NCI-H774 (cell line): Measurements from ENCODE around the gene MARK3.
"Not testable (repeated sequence)": the region's sequence is repeated elsewhere in the genome, so short reads cannot be mapped to it uniquely, and the experiment has no call there.

Experiments
- DNase-seq: peaks from one replicate; lab custom pipeline; 2025; lab: John Stamatoyannopoulos, UW

MARK3 gene

GRCh38 chr14:103514596-103515421, 129.6 kb downstream of the MARK3 start:
- no peak for DNase-seq

- no peak for DNase-seq
These were observed 131.4 kb downstream of the MARK3 start for GRCh38 chr14:103516426-103517173.

DNA sequence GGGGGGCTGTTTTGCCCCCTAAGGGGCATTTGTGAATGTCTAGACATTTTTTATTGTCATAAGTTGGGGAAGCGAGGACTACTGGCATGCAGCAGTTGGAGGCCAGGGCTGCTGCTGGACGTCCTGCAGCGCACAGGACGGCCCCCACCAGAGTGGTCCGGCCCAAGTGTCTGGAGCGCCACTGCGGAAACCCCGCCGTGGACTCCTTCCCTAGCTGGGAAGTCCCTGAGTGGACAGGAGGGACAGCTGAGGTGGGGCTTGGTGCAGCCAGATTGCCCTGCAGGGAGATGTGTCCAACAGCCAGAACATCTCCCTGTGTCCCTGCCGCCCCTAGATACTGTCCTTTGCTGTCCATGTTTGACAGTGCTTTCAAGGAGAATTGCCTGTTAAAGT, 132.0 kb downstream of the MARK3 start:
- DNase-seq: no peak

- DNase-seq: no peak
These were observed 132.7 kb downstream of the MARK3 start for GRCh38 chr14:103517721-103518421.

DNA sequence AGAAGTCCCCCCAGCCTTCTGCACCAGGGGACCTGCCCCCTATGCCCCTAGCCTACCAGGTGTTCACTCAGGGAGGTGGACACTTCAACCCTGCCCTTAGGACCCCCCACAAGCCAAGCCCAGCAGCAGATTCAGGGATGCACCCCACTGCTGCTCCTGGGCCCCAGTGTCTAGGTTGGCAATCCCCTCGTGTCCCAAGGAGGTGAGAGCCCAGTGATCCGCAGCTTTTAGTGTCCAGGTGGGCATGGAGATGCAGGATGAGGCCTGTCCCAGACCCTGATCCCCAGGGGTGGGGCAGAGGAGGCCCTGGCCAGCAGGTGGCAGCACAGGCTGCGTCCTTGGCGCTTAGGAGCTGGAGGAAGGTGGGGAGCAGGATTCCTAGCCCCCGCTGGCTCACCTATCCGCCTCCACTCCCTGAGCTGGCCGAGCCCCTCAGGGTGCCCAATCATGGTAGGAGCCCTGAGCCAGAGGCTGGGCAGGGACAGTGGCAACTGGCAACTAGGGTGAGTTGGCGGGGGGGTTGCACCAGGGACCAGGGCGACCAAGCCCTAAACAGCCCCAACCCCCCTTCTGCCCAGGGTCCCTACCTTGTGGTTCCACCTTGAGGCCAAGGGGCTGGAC, 133.3 kb downstream of the MARK3 start:
- peak; percentile 17 for DNase-seq

DNA sequence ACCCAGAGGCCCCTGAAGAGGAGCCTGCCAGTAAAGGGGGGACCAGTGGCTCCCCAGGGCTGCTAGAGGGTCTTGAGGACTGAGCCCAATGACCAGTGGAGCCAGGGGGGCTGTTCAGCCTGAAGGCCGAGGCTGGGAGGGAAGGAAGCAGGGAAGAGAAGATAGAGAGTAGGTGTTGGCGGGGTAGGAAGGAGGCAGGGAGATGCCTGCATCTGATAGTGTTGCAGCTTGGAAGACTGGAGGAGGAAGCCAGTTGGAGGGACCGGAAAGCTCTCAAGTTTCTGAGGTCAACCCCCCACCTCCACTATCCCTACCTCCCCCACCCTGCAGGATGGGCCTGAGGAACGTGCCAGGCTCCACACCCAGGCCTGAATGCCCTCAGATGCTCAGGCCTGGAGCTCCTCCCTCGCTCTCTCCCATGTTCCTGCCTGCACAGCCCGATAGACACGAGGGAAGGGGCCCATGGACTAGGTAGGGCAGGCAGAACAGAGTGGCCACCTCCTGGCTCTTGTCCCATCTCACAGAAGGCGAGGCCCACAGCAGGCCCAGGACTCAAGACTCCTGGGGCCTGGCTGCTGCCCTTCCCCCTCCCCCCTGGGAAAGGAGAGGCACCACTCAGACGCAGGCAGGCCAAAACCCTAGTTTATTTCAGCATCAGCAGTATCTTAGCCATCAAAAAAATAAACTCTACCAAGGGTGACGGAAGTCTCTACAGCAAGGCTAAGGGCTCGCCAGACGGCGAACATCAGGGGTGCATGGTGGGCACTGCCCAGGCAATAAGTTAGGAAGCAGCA, 134.0 kb downstream of the MARK3 start:
- no peak for DNase-seq

DNA sequence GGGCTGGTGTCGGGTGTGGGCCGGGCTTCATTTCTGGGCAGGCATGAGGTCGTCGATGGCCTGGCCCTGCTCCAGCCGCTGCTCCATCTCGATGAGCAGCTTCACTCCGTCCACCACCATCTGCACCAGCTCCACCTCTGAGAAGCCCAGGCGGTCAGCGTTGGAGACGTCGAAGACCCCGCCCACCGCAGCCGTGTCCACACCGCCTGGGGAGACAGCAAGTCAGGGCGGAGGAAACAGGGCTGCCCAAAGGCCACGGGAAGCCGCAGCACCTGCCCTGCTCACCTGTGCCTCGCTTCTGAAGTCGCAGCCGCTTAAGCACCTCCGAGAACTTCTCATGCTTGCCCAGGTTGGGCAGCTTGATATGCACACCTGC, 134.6 kb downstream of the MARK3 start:
- no peak for DNase-seq

- no peak for DNase-seq
These were observed 135.0 kb downstream of the MARK3 start for GRCh38 chr14:103520269-103520656.

DNA sequence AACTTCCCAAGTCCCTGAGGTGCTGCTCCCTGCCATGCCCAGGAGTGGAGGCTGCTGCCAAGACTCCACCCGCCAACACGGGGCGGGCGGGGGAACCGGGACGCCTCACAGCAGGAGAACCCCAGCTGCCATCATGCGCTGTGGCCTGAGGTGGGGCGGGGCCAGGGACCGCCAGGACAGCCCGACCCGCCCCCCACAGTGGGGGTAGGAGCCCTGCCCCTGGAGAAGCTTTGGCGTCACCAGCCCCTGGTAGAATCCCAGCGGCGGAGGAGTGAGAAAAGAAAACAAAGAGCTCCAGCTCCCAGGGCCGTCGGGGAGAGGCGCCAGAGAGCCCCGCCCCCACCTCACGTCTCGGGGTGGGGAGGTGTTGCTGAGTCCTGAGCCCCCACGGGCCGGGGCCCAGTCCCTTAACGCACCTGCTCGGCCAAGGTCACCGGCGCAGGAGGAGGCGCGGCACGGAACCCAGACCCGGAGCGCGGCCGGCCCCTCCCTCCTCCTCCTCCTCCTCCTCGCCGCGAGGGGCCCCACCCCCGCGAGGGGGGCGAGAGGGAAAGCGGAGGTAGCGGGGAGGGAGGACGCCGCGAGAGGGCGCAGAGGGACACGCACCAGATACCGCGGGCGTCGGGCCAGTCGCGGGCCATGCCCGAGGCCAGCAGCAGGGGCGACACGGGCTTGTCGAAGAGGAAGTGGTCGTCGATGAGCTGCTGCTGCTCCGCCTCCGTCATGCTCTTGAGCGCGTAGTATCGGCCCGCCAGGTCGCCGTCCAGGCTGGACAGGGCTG, 135.6 kb downstream of the MARK3 start:
- peak; percentile 70 for DNase-seq

DNA sequence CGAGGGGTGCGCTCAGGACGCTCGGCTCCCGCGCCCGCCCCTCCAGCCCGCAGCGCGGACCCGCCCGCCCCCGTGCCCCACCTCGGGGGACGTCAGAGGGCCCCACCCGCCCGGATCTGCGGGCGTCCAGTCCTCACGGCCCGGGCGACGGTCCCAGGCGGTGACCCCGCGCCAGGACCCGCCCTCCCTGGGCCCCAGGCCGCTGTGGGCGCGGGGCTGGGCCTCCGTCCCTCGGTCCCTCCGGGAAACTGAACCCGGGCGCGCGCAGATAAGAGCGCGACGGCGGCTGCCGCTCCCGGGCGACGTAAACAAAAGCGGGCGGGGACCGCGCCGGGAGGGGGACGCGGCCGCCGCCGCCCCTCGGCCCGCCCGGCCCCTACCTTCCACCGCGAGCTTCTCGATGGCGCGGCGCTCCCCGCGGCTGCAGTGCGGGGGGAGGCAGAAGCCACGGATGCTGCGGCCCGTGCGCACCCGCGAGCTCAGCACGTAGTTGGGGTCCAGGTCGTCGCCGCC, 136.3 kb downstream of the MARK3 start:
- peak; percentile 60 for DNase-seq

GRCh38 chr14:103521951-103522563, 136.8 kb downstream of the MARK3 start:
- no peak for DNase-seq

- peak; percentile 81 for DNase-seq
These were observed 137.7 kb downstream of the MARK3 start, which contains the start of gene CKB for GRCh38 chr14:103522649-103523574. CKB (minus strand) TSS chr14:103522830; CDS start chr14:103522493, 337 bp downstream.

DNA sequence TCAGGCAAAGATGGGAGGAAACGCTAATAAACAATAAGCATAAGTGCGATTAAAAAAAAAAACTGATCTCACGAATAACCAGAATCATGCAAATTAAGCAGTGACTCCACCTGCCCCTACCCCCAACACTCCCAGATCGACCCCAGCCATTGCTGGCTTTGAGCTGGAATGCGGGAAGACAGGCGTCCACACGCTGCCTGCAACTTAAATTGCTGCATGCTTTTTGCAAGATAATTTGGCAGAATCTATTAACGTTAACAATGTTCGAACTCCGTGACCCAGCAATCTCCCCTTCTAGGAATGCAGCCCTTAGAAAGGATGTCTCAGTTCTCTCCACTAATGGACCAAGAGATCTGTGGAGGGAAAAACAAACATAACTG, 138.3 kb downstream of the MARK3 start:
- no peak for DNase-seq

- no peak for DNase-seq
These were observed 139.1 kb downstream of the MARK3 start for GRCh38 chr14:103524002-103524935.

DNA sequence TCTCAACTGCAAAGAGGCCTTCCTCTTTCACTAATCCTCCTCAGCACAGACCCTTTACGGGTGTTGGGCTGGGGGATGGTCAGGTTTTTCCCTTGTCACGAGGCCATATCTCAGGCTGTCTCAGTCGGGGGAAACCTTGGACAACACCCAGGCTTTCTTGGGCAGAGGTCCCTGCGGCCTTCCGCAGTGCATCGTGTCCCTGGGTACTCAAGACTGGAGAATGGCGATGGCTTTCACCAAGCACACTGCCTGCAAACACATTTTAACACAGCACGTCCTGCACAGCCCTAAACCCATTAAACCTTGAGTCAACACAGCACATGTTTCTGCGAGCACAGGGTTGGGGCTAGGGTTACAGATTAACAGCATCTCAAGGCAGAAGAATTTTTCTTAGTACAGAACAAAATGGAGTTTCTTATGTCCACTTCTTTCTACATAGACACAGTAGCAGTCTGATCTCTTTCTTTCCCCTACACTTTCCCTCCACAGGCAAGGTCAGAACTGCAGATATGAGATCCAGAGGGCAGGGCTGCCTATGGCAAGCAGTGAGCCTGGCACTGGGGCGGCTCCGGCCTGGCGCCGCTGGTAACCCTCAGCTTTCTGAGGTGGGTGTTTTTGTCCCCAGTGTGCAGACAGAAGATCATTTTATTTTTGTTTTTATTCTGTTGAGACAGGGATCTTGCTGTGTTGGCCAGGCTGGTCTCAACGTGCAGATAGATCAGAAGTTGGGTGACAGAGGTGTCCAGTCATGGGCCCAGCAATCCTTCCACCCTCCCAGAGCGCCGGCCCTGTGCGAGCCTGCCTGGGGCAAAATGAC, 140.4 kb downstream of the MARK3 start:
- DNase-seq: not testable (repeated sequence)

- DNase-seq: no peak
These were observed 141.2 kb downstream of the MARK3 start for GRCh38 chr14:103526247-103526913.
